Measurements from ENCODE around the gene CRTC3. TPM values are rescaled to one million over a fixed set of nuclear protein-coding genes. Genes with fewer than 3 reads are reported as not detected.

CRTC3 gene
- total and polyA plus RNA-seq, 2 of the 13 experiments (the other 11 are each of a cell fraction or from before 2014, with no cell fraction given): 8.4 to 11.8 TPM

GRCh38 chr15:90493647-90494046, 36.1 kb upstream of the CRTC3 start (continued):
- TF ChIP-seq CC2D1A (CRISPR knock-in tag; IDR thresholded peaks at IDR 0.05) (no peak), POLR2G (IDR thresholded peaks at IDR 0.05; ENCODE audit: low read depth, low read length) (no peak), TCF7L2 (IDR thresholded peaks at IDR 0.05; ENCODE audit: low read depth, low read length) (no peak), KAT2B (IDR thresholded peaks at IDR 0.05; ENCODE audit: borderline replicate concordance, low read depth, low read length) (no peak), NFKBIZ (CRISPR knock-in tag; IDR thresholded peaks at IDR 0.05) (no peak), ZBTB42 (CRISPR knock-in tag; IDR thresholded peaks at IDR 0.05) (no peak)

GRCh38 chr15:90495067-90495466, 34.7 kb upstream of the CRTC3 start:
- Histone ChIP-seq H3K79me2 (ENCODE audit: insufficient read depth, low read length) (no peaks in the 10 kb centered on the region), H3K27ac (ENCODE audit: extremely low read length, insufficient read depth, low read length) (no peak overlapping the region), H3K4me1 (ENCODE audit: insufficient read depth, low read length) (peaks cover 14% of the 10 kb centered on the region), H3K36me3 (replicated peaks in 1 of 2; ENCODE audit: control insufficient read depth in 1 of 2, insufficient read depth in 2 of 2, low read length in 2 of 2) (peaks cover 7 to 53% of the 10 kb centered on the region in 2 experiments), H3K27me3 (ENCODE audit: control insufficient read depth in 1 of 2, insufficient read depth in 2 of 2, low read length in 2 of 2) (no peaks in the 10 kb centered on the region), H4K20me1 (ENCODE audit: insufficient read depth, low read length) (no peaks in the 10 kb centered on the region), H2AFZ (ENCODE audit: low read length) (no peak overlapping the region), H3K9ac (ENCODE audit: insufficient read depth, low read depth, low read length) (no peak overlapping the region), H3K4me2 (ENCODE audit: low read depth, low read length) (no peak overlapping the region), H3K4me3 (replicated peaks in 1 of 3; ENCODE audit: insufficient read depth in 1 of 3, low read depth in 2 of 3, low read length in 3 of 3) (no peak overlapping the region), H3K9me3 (ENCODE audit: low read length) (no peaks in the 10 kb centered on the region)
- DNase-seq (ENCODE audit: low spot score): no peak
- BruUV-seq (replicated peaks): no TSS peak
- ATAC-seq: no peak
- CTCF ChIA-PET (ENCODE audit: low intra/inter-chr PET ratio, low total read pairs): no interaction called here
- POLR2A ChIA-PET: no interaction called here
- in situ Hi-C loops (cut with HindIII; ENCODE audit: extremely low pct_ligation_motif_present, low pct_unique_long_range_greater_than_20kb) (no loop called here), intact Hi-C loops (cut with micrococcal nuclease; ENCODE audit: unreplicated experiment) (no loop called here)
- no peak for FAIRE-seq
- TF ChIP-seq ZNF275 (CRISPR knock-in tag; IDR thresholded peaks at IDR 0.05; ENCODE audit: borderline replicate concordance) (no peak), CCAR2 (optimal IDR thresholded peaks at IDR 0.05; ENCODE audit: low read depth, low read length) (no peak), CBX1 (IDR thresholded peaks at IDR 0.05; ENCODE audit: low read depth) (no peak), CTCF (CRISPR knock-in tag; IDR thresholded peaks at IDR 0.05) (no peak)
- WGBS (ENCODE audit: low lambda C conversion rate): 91% methylated on average over 3 of the region's 3 CpGs
